Measurements from ENCODE around the gene CATSPERE.
A peak's percentile ranks its signal among the peaks of the same experiment; 100 is the strongest.
"Not testable (repeated sequence)": the region's sequence is repeated elsewhere in the genome, so short reads cannot be mapped to it uniquely, and the experiment has no call there.

The CATSPERE gene

DNA sequence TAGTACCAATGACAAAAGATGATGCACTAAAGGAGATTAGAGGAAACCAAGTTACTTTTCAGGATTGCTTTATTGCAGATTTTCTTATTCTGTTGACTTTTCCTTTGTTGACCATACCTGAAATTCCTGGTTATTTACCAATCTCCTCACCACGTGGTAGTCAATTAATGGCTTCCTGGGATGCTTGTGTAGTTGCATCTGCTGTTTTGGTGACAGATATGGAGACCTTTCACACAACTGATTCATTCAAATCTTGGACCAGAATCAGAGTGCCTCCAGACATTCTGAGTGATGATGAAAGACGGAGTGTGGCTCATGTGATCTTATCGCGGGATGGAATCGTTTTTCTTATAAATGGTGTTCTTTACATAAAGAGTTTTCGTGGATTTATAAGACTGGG is 91.3 kb downstream of the CATSPERE start:
- DNase-seq: no peak

DNA sequence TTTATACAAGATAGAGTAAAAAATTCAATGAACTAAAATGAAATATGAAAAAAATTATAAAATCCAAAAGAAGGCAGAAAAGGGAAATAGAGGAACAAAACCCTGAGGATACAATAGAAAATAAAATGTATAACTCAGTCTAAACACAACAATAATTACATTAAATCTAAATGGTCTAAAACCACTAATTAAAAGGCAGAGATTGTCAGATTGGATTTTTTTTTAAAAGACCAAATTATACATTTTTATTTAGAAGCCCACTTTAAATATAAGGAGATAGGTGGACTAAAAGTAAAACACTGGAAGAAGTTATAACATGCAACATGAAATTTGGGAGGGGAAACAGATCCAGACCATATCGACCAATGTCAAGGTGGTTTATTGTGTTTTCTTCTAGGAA is 95.2 kb downstream of the CATSPERE start:
- DNase-seq: no peak

DNA sequence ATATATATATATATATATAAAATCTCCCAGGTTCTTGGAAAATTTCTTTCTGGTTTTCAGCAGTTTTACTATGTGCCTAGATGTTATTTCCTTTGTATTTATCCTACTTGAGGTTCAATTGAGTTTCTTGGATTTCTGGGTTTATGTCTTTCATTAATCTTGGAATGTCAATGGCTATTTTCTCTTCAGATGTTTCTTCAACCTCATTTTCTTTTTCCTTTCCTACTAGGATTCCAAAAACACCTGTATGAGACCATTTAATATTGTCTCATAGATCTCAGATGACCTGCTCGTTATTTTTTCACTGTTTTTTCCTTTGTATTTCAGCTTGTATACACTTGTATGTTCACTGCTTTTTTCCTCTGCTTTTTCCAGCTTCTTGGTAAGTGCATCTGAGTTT is 96.5 kb downstream of the CATSPERE start:
- no peak for DNase-seq

DNA sequence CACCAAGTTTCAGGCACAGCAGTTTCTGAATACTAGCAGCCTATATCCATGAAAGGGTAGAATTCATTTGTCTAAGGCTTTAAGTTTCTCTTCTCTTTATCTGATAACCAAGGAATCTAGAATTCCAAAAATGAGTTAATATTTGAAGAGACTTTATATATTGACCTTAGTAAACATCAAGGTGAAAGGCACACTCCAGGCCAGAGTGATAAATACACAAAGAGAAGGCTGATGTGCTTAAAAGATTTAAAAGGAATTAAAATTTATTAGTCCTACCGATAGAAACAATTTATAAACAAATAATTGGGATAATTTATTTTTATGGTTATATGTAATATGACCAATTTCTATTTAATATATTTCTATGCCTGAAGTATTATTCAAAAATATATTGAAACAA is 98.5 kb downstream of the CATSPERE start:
- DNase-seq: no peak

DNA sequence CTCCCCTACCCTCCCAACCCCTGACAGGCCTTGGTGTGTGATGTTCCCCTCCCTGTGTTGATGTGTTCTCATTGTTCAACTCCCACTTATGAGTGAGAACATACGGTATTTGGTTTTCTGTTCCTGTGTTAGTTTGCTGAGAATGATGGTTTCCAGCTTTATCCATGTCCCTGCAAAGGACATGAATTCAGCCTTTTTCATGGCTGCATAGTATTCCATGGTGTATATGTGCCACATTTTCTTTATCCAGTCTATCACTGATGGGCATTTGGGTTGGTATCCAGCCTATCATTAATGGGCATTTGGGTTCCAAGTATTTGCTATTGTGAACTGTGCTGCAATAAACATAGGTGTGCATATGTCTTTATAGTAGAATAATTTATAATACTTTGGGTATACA is 101.8 kb downstream of the CATSPERE start:
- not testable (repeated sequence) for DNase-seq

DNA sequence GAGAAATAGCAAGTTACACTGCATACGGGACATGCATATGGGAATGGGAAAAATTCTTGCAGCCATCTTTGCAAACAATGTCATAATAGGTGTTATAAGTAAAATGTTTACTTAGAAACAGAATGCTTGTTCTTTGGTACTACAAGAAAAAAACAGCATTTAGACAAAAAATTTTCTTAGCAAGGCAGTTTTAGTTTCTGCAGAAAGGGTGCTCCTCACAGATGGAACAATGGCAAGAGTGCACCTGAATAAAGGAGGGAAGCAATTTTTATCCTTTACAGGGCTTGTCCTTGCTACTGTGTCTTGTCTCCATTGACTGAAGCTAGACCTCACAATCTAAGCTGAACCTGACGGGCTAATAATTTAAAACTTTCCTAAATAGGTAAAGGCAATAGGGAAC is 112.7 kb downstream of the CATSPERE start:
- DNase-seq: no peak

DNA sequence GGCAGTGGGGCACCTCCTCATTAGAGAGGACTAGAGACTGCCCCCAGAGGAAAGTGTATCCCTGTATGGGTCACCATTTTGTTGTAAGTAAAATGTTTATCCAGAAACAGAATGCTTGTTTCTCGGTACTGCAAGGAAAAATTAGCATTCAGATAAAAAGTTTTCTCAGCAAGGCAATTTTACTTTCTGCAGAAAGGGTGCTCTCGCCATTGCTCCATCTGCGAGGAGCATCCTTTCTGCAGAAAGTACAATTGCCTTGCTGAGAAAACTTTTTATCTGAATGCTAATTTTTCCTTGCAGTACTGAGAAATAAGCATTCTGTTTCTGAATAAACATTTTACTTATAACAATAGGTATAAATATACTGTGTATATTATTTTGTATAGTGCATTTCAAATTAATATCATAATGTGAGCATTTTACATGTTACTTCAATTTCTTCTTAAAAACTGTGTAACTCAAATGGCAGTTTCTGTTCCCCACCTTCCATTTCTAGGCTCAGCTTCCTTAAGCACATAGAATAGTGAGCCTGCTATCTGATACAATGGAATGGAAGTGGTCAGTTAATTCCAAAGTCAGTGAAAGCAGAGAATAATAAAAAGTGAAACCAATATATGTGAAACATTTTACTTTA is 115.3 kb downstream of the CATSPERE start:
- no peak for DNase-seq

DNA sequence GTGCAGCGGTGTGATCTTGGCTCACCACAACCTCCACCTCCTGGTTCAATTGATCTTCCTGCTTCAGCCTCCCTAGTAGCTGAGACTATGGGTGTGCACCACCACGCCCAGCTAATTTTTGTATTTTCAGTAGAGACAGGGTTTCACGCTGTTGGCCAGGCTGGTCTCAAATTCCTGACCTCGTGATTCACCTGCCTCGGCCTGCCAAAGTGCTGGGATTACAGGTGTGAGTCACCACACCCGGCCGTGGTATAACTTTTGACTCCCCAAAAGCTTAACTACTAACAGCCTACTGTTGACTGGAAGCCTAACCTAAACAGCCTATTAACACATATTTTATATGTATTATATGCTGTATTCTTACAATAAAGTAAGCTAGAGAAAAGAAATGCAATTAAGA is 117.1 kb downstream of the CATSPERE start:
- DNase-seq: not testable (repeated sequence)

DNA sequence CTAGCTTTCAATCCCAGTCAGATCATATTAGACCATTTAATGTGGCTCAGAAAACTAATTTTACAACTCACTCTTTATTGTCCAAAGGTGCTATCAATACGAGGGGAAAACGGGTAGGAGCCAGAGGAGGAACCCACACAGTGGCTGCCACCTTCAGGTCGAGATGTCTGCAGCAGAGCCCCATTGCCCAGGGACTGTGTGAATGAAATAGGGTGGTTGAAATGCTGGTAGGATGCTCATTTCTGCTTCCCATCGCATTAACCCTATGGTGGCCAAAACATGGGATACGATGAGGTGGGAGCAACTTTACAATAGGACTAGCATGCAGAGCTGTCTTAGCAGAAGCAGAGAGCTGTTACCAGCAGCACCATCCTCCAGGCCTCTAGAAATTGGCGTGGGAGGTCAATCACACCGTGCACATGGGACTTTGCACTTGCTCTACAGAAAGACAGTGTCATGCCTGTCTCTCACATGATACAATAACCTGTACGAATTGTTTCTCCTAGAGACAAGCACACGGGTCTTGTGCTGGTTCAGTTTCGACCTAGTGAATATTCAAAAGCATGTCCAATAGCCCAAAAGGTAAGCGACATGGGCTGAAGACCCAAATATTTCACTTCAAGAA is 122.4 kb downstream of the CATSPERE start:
- DNase-seq: no peak

DNA sequence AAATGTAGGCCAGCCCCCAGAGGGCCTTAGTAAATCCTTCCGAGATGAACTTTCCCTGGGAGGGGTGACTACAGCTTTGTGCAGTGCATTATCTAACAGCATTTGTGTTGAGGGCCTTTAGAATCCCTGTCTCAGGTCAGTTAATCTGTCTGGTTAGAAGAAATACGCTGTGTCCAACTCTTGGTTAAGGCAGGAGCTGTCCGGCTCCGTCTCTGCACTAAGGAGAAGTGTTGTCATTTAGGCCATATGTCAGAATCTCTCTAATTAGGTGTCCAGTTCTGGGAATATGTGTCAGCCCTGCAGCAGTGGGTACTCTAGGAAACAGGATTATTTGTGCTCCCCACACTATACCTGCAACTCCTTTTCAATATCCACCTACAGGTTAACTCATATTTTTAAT is 124.8 kb downstream of the CATSPERE start:
- no peak for DNase-seq

DNA sequence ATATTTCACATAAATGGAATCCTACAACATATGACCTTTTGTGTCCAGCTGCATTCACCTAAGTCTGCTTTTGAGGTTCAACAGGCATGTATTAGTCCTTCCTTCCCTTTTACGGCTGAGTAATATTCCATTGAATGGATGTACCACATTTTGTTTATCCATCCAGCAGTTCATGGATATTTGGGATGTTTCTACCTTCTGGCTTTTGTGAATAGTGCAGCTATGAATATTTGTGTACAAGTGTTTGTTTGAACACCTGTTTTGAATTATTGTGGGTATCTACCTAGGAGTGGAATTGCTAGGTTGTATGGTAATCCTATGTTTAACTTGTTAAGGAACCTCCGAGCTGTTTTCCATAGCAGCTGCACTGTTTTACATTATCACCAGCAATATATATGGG is 129.6 kb downstream of the CATSPERE start:
- no peak for DNase-seq

DNA sequence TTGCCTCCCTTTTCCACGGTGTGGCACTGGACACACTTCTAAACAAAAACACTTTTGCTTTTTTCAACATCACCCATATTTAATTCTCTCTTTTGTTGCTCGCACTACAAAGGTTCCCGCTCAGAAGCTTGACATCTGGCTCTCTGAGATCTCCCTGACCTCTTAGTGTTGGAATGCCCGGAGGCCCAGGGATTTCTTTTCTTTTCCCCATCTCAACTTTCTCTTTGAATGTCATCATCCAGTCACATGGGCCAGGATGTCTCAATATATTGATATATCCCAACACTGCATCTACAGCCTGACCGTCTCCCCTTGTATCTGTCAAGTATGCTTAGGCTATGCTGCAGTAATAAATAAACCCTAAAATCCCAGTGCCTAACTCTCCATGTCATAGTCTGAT is 137.5 kb downstream of the CATSPERE start:
- DNase-seq: no peak

DNA sequence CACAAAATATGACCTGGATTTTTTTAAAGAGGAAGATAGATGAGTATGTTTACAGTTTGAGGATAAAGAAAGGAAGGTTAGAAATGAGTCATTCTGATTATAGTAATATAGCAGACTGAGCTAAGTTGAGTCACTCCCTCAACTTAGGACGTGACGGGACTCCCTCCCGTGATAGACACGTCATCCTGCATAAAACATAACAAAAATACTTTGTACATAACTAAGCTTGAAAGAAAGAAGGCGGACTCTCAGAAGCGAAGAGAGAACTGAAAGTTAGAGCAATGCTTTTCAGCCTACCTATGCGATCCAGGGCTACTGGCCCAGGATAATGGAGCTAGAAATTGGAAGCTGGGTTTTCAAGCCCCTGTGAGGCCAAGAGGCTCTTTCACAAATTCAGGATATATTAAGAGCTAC is 138.9 kb downstream of the CATSPERE start:
- DNase-seq: peak; percentile 85

DNA sequence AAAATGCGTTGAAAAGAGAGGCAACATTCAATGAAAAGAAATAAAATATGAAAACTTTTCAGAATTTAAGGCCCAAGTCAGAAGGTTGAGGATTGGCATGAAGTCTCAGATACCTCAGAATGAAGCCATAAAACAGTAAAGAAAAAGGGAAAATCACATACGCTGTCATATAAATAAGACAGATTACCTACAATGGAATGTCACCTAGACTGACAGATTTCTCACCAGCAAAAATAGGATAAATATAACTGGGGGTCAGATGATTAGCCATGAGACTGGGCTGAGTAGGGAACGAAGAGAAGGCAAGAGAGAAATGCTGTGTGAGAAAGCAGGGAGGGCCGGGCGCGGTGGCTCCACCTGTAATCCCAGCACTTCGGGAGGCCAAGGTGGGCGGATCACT is 140.3 kb downstream of the CATSPERE start:
- DNase-seq: no peak

DNA sequence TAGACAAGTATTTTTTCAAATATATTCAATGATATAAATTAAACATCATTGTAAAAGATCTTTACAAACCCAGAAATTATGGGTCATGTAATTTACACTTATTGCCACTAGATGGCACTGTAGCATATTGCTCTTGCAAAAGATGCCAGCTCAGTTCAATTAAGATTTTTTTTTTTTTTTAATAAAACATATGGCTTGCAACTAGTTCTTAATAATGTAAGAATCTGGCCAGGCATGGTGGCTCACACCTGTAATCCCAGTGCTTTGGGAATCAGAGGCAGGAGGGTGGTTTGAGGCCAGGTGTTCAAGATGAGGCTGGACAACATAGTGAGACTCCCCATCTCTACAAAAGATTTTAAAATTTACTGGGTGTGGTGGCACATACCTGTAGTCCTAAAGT is 142.4 kb downstream of the CATSPERE start:
- peak; percentile 52 for DNase-seq

DNA sequence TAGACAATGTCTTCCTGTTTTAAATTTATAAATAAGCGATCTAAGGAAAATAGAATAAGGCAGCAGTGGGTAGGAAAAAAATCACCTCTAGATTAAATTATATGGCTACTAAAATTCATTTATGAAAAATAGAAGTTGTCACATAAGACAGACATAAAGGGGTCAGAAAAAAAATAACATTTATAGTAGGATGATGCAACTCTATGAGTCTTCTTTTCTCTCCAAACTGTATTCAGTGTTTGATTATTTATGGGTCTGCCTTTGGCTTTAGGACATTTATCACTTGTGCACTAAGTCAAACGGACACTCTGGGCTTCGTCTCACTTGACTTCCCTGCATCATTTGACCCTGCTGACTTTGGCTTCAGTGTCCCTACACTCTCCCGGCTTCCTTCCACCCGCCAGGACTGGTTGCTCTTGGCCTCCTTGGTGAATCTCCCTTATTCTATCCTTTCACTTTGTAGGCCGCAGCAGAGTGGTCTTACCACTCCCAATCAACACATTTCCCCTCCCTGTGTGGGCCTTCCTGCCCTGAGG is 144.8 kb downstream of the CATSPERE start:
- DNase-seq: no peak

DNA sequence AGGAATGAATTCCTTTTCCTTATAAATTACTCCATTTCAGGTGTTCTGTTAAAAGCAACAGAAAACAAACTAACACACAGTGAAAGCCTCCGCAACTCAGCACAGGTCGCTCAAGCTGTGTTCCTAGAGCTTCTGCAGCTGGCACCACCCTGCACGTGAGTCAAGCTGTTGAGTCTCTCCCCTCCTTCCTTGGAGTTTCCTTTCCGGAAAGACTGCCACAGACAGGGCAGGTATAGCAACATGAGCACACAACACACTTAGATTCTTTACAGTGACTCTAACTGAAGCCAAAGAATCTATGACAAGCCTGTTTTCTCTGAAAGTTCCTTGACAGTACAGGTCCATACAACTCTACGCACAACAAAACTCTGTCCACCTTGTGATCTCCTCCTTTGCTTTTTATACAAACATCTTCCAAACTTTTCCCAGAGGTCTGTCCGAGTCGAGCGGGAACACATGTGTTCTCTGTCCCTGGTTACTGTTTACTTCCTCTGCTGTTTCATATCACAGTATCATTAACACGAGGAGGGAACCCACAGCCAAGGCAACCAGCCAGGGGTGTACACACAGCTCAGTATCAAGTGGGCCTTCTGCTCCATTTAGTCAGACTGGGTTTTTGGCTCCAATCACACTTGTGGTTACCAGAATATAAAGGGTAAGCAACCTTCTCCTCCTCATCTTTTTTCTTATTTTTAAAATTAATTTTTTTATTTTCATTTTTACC is 153.2 kb downstream of the CATSPERE start:
- DNase-seq: no peak

DNA sequence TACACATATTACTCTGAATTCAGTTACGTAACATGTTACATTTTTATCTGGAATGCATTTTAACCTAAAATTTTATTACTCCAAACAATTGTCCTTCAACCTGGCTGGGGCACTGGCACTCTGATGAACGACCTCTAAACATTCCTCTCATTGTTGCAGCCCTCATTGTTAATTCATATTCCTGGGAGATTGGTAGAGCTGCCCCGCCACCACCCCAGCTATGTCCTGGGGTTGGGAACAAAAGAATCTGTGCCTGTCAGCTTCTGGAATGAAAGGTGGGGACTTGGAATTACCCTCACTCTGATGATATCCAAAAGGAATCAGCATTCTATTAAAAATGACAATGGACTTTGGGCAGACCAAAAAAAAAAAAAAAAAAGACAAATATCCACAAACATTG is 153.8 kb downstream of the CATSPERE start:
- DNase-seq: no peak

DNA sequence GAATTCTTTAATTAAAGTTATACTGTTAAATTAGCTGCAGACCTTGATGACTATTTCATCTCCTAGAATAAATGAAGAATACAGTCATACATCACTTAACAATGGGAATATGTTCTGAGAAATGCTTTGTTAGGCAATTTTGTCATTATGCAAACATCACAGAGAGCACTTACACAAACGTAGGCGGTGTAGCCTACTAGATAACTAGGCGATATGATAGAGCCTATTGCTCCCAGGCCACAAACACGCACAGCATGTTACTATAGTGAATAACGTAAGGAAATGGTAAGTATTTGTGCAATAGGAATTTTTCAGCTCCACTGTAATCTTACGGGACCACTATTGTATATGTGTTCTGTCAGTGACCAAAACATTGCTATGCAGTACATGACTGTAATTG is 154.2 kb downstream of the CATSPERE start:
- no peak for DNase-seq

DNA sequence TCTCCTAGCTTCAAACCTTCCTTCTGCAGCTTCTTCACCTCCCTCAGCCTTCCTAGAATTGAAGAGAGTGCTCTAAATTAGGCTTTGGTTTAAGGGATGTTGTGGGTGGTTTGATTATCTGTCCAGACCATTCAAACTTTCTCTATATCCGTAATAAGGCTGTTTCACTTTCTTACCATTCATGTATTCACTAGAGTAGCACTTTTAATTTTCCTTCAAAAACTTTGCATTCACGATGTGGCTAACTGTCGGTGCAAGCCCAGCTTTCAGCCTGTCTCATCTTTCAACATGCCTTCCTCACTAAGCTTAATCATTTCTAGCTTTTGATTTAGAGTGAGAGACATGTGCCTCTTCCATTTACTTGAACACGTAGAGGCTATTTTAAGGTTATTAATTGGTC is 165.6 kb downstream of the CATSPERE start:
- peak; percentile 1 for DNase-seq

DNA sequence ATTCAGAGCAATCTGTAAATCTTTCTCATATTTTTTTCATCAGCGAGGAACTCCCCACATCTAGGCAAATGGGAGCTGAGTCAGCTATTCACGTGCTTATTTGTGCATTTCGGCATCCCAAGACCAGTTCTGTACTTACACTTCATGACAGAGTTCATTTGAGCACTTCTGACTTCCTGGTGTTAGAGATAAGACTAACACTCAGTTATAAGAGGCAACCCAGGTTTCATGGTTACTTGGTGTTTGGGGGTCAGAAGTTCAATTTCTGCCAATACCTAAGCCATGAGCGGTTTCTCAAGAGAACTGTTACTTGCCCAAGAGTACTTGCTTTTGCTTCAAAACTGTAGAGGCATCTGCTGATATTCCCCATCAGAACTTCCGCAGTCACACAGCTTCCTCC is 167.7 kb downstream of the CATSPERE start:
- DNase-seq: no peak

DNA sequence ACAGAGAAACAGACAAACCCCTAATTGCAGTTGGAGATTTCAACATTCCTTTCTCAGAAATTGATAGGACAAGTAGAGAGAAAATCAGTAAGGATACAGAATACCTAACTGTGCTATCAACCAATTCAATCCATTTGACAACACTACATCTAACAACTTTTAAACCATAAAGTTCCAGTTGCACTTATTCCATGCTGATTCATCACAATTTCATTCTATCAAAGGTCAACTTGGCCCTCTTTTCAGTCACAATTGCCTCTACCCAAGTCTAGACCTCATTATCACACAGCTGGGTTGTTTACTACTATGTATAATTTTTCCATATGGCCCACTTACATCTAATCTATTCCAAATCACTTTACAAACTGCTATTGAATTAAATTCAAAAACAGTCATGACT is 172.1 kb downstream of the CATSPERE start:
- DNase-seq: no peak

DNA sequence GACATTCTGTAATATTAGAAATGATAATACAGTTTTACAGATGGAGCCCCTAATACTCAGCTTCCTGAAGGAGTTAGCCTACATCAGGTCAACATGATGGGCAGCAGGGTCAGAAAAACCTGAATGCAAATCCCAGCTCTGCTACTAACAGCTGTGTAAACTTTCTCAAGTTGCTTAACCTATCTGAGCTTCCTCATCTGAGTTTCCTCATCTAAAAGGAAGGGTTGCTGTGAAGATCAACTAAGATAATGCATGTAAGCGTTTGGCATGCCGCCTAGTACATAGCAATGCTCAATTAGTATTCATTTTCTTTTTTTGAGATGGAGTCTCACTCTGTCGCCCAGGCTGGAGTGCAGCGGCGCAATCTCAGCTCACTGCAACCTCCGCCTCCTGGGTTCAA is 173.5 kb downstream of the CATSPERE start:
- no peak for DNase-seq
